HG03354 (cell line): ENCODE measurements around the gene TMEM140.

Experiments used
- ATAC-seq: cut with Tn5 transposase; IDR thresholded peaks from one replicate; pipeline ENCODE4 v1.9.1; 2021; ENCODE audit warnings: mild to moderate bottlenecking; ENCODE audit not compliant: unreplicated experiment, poor library complexity, severe bottlenecking

Gene TMEM140

GRCh38 chr7:135156290-135156689 lies 8.4 kb downstream of the TMEM140 start:
- no peak for ATAC-seq

DNA sequence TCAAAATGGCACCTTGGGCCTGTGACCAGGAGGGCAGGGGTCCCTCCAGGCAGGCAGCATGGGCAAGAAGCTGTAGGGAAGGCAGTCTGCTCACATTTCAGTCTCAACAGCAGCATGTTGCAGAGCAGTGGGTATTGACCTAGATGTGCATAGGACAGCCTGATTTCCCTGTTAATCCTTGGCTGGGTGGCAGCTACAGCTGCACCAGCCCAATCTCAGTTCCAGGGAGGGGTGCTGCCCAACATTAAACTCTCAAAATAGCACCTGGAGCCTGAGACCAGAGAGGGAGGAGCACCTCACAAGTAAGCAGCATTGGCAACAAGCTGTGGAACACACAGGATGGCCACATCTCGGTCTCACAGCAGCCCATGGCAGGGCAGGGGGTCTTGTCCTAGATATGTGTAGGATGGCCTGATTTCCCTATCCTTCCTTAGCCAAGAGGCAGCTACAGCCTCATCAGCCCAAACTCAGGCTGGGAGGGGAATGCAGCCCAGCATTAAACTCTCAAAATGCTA lies 10.3 kb downstream of the TMEM140 start:
- ATAC-seq = no peak

DNA sequence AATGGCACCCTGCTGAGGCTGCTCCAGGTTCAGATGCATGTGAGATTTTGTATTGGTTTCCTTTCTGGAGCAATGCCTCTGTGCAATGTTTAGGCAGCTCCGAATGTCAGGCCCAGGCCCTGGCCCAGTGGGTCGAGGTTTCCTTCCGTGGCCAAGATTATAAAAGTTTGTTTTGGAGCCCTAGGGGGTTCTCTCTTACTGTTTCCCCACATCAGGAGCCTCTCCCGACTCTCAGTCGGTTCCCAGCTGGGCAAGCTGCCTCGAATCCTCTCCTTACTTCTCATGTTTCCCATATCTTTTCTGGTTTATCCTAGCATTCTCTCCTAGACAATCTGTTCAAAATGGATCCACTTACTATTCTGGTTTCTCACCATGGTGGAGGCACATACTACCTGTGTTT lies 11.0 kb downstream of the TMEM140 start:
- ATAC-seq = no peak

GRCh38 chr7:135159359-135160085 lies 11.7 kb downstream of the TMEM140 start:
- ATAC-seq = peak; percentile 18

GRCh38 chr7:135160098-135160857 lies 12.4 kb downstream of the TMEM140 start:
- peak; percentile 59 for ATAC-seq

DNA sequence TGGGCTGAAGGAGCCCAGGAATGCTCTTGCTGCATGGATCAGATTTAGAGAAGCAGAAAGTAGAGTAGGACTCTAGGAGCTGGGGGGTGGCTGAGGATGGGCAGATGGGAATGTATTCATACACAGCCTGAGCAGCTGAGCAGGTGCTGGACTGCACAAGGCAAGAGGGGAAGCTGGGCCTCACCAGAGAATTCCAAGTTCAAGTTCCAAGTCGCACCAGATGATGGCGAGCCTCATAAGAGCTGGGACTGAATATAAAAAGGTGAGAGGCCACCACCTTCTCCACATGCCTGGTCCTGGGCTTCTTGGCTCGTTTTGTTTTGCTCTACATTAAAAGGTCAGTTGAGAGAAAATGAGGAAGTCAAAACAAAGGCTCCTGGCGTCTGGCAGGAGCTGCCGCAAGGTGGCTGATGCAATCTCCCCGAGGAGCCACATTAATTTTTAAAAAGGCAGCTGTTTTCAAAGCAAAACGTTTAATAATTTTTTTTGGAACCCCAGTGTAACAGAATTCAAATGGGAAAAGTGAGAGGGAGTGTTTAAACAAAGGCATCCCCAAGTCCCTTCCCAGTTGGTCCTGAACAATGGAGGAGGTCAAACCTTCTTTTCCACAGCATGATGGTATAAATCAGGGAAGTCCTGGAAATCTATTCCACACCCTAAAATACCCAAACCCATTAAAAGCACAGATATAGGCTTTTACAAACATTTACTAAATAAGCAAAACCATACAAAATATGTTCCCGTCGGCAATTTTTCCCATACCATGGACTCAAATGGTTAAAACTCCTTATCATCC lies 13.2 kb downstream of the TMEM140 start:
- ATAC-seq = peak; percentile 36

- no peak for ATAC-seq
Measured at GRCh38 chr7:135161669-135162068, 13.8 kb downstream of the TMEM140 start.

DNA sequence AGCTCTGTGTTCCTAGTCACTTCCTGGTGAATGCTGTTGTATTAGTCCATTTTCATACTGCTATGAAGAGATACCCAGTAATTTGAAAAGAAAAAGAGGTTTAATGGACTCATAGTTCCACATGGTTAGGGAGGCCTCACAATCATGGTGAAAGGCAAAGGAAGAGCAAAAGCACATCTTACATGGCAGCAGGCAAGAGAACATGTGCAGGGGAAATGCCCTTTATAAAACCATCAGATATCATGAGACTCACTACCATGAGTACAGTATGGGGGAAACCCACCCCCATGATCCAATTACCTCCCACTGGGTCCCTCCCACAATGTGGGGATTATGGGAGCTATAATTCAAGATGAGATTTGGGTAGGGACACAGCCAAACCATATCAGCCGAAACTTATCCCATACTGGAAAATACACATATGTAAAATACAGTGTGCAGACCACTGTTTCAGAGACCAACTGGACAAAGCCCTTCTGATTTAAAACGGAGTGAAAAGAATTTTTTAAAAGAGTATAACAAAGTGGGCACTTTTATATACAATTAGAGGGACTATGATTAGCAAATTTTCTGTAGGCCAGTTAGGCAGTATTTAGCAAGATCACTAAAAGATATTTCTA lies 14.6 kb downstream of the TMEM140 start:
- ATAC-seq = no peak

DNA sequence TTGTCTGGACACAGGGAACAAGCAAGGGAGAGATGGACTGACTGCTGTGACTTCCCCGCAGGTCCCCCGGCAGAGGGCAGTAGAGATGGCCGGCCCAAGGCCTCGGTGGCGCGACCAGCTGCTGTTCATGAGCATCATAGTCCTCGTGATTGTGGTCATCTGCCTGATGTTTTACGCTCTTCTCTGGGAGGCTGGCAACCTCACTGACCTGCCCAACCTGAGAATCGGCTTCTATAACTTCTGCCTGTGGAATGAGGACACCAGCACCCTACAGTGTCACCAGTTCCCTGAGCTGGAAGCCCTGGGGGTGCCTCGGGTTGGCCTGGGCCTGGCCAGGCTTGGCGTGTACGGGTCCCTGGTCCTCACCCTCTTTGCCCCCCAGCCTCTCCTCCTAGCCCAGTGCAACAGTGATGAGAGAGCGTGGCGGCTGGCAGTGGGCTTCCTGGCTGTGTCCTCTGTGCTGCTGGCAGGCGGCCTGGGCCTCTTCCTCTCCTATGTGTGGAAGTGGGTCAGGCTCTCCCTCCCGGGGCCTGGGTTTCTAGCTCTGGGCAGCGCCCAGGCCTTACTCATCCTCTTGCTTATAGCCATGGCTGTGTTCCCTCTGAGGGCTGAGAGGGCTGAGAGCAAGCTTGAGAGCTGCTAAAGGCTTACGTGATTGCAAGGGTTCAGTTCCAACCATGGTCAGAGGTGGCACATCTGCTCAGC lies 16.6 kb downstream of the TMEM140 start:
- no peak for ATAC-seq

DNA sequence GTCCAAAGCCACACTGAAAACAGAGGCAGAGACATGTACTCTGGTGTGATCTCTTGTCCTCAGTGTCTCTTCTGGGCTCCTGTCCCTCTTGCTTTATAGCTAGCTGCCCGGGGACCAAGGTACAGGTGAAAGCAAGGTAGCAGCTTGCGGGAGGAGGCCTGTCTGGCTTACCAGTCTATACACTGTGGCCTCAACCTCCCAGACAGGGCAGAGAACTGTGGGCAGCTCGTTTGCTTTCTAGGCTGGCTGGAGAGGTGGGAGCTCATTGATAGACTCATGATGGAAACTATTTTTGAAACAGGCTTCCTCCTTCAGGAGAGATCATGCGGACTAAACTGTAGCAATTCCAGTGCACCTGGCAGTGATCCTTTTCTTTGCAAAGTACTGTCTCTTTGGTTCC lies 18.0 kb downstream of the TMEM140 start:
- ATAC-seq = no peak

GRCh38 chr7:135166338-135166990 lies 18.6 kb downstream of the TMEM140 start:
- no peak for ATAC-seq

DNA sequence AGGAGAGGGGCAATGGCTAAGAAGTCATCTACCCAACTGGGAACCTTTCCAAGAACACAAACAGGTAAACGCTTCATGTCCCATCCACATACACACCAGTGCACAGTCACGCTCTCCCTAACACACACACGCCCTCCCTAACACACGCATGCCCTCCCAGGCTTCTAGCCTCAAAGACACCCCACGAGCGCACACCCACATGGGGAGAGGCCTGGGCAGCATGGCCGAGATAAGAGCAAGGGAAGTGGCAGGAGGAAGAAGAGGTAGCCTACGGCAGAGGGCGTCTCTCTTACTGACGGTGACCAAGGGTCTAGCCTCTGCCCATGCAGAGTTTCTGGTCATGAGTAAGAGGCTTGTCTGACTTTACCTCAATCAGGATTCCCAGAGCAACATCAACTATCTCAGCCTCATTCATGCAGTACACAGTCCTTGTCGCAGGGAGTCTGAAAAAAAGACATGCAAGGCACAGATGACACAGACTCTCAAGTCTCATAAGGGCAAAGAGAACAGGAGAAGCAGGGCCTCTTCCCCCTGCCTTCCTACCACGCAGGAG lies 19.6 kb downstream of the TMEM140 start:
- no peak for ATAC-seq

DNA sequence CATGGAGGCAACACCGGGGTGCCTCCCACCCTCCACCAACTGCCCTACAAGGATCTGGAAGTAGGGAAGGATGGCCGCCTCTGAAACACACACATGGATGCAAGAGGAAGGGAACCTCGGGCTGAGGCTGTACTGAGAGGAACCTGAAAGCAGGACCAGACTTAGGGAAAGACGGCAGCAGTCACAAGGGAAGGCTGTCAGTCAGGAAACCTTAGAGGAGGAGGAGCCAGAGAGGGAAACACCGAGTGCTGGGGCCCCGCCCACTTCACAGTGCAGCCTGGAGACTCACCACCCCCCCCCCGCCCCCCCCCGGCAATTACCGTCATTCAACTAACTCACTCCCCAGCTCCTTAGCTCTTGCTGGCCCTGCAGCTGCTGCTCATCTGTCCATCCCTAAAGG lies 20.1 kb downstream of the TMEM140 start:
- no peak for ATAC-seq

DNA sequence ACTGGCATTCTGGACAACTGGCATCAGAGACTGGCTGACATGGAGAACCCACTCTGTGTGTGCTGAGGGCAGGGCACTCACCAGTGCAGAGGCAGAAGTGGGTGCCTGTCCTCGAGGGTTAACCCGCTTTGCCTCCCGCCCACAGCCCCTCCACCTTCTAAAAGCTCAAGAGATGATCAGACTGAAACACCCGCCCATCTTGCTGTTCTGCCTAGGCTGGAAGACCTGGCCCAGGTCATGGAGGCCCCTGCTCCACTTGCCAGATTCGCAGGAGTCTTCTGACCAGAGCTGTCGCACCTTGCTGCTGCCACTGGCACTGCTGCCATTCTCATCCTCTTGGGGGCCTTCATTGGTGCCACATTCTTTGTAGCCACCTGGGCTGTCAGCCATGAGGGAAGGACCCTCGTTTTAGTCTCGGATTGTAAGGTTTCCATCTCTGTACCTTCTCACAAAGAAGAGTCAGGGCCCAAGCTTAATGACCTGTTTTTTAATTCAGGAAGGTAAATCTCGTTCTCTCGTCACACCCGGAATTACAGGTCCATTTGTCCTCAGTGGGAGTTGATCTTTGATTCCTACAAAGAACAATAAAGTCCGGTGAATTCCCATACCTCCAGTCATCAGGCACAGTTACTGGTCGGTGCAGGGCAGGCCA lies 20.7 kb downstream of the TMEM140 start:
- no peak for ATAC-seq

- peak; percentile 42 for ATAC-seq
Measured at GRCh38 chr7:135169141-135169963, 21.5 kb downstream of the TMEM140 start.

GRCh38 chr7:135169964-135170273 lies 22.0 kb downstream of the TMEM140 start:
- ATAC-seq = peak; percentile 24

DNA sequence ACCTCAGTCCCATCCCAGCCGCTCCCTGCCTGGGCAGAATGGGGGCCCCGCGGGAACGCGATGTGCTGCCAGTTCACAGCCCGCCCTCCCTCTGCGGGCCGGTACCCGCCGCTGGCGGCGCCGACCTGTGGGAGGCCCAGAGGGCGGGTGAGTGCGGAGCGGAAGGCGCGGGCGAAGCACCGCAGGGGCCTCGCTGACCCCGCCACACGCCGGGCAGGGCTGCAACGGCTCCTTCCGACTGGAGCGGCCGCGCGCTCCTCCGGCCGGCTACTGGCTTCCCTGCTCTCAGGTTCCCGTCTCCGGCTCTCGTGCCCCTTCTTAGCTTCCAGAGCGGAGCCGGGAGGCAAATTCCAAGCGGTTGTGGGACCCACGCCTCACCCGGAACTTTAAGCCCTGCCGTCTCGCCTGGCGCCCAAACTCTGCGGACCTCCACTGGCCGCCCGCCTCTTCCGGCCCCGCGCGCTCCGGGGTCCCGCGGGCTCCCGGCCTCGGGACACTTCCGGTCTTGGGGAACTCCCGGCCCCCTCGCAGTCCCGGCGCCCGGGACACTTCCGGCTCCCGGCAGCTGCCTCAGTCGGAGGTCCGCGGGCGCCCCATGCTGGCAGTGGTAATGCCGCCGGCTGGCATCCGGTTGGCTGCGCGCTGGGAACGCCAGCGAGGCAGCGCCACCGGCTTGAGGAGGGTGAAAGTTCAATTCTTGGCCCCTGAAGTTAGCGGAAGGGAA lies 22.6 kb downstream of the TMEM140 start, which contains the start of gene CYREN:
TSS of gene CYREN (minus strand) at position 434 of the 724 bp plus-strand sequence. CDS start 1,785 bp downstream, outside the sequence.
- peak; percentile 69 for ATAC-seq
